GM18519 (cell line): ENCODE measurements around the gene SP140L.

Source experiments
- ATAC-seq: cut with Tn5 transposase; IDR thresholded peaks from one replicate; pipeline ENCODE4 v1.9.1; 2021; ENCODE audit warnings: mild to moderate bottlenecking, moderate library complexity; ENCODE audit not compliant: unreplicated experiment, low FRiP score

Gene SP140L

GRCh38 chr2:230447455-230448451 lies 120.8 kb downstream of the SP140L start:
- ATAC-seq = peak; percentile 67

DNA sequence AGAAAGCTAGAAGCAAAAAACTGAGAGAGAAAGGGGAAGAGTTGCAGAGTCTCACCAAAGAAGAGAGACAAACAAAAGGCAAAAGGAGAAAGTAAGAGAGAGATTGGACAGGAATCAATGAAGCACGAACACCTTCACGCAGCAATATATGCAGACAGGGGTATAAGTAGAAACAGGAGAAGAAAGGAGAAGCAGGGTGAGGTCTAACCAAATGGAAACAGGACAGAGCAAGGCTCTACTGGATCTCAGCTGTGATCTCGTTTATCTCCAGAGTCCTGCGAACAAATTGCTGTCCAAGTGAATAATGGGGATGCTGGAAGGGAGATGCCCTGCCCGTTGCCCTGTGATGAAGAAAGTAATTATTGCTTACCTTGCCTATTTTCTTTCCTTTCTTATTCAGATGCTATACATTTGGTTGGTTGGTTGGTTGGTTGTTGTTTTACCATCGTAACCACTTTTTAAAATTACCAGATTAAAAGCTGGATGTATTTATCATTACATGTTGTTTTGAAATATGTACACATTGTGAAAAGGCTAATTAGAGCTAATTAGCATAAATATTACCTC lies 123.0 kb downstream of the SP140L start:
- no peak for ATAC-seq

GRCh38 chr2:230453006-230453405 lies 126.0 kb downstream of the SP140L start:
- no peak for ATAC-seq
